Esophagus squamous epithelium (tissue), 5 donors: ENCODE data around the gene DNM3. TPM values are rescaled to one million over a fixed set of nuclear protein-coding genes. Genes with fewer than 3 reads are reported as not detected.

ENCODE experiments used
- DNase-seq: peaks from one replicate; lab custom pipeline; 2025; lab: John Stamatoyannopoulos, UW
- H3K27ac ChIP-seq, 4 donors: fragments of 200-600 bp; sonication (generic); one replicate each; pipeline ENCODE4 v1.5.1; 2016 to 2019; ENCODE audit warnings: mild to moderate bottlenecking in 1 of 4
- H3K27me3 ChIP-seq, 4 donors: fragments of 200-600 bp; sonication (generic); 1 replicate in 3 of 4; 2 replicates in 1 of 4; pipeline versions ENCODE4 v1.5.1 to v1.6.0; 2017 to 2021; ENCODE audit warnings: antibody characterized with exemption in 1 of 4
- H3K36me3 ChIP-seq, 3 donors: fragments of 200-600 bp; sonication (generic); one replicate each; pipeline ENCODE4 v1.5.1; 2016 to 2019
- H3K4me1 ChIP-seq, 3 donors: fragments of 200-600 bp; sonication (generic); one replicate each; pipeline ENCODE4 v1.5.1; 2017 to 2019
- H3K4me3 ChIP-seq, 4 donors: fragments of 200-600 bp; sonication (generic); 1 replicate in 3 of 4; 2 replicates in 1 of 4; pipeline ENCODE4 v1.5.1; 2016 to 2019; ENCODE audit warnings: mild to moderate bottlenecking in 2 of 4, moderate library complexity in 1 of 4
- H3K9me3 ChIP-seq, 3 donors: fragments of 200-600 bp; sonication (generic); one replicate each; pipeline ENCODE4 v1.5.1; 2016 to 2019
- POLR2A ChIP-seq, 4 donors: fragments of 450-650 bp; IDR thresholded peaks; one replicate each; pipeline ENCODE4 v1.6.1; 2017; ENCODE audit warnings: antibody characterized with exemption in 4 of 4, mild to moderate bottlenecking in 4 of 4, moderate library complexity in 3 of 4
- WGBS, 2 donors: methylation state at CpG; one replicate each; pipeline ENCODE4 v1.1.5; 2018; 5-methylcytosine and 5-hydroxymethylcytosine counted together
- intact Hi-C: fragments of 100-400 bp; cut with DNase I; formaldehyde crosslinking; loops from one replicate; pipeline ENCODE4 v1.15.0; 2022
- total RNA-seq, 4 donors: library from RNA; depleted of rRNA; stranded (reverse); fragments of >200 nt; gene quantifications; one replicate each; pipeline ENCODE4 v1.1.0, GENCODE V29; 2016
- TF ChIP-seq, protein P1 (sequence below), 6 experiments: fragments of 450-650 bp in 4 of 6; fragments of 200-600 bp in 2 of 6; sonication (generic) in 2 of 6; IDR thresholded peaks; one replicate each; pipeline ENCODE4 v1.5.1; 2016 to 2019; ENCODE audit warnings: antibody characterized with exemption in 6 of 6, mild to moderate bottlenecking in 4 of 6, moderate library complexity in 4 of 6
- donor health status: DM: yes; HTN: yes; CAD: no.

DNM3 gene
- total RNA-seq, 4 donors from 2014 or later, result 0.91 to 3.2 (median 1.8) TPM

DNA sequence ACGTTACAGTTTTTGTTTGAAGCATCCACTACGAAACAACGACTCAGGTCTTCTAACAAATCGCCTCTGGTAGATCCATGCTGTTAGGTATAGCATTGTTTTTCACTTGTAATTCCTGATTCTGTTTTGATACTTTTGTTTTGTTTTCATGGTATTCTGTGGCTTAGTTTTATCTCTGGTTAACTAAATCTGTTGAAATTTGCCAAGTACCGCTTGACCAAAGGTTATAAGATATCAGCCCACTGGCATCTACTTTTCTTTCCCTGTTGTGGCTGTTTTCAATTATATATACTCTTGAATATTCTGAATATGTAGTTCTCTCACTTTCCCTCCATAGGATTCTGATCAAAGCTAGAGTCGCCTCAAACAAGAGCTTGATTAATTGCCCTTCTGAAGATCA is 304.4 kb downstream of the DNM3 start:
- Histone ChIP-seq H3K36me3 (no peaks in the 10 kb centered on the region), H3K27me3 (no peaks in the 10 kb centered on the region), H3K27ac (peak overlapping the region; percentile 59 to 91 (median 84)), H3K4me1 (peaks cover 0 to 25% (median 13%) of the 10 kb centered on the region in 3 donors), H3K9me3 (no peaks in the 10 kb centered on the region), H3K4me3 (peak overlapping the region in 2 of 4 donors; percentile 50 to 66)
- DNase-seq, result no peak
- TF ChIP-seq POLR2A (IDR thresholded peaks at IDR 0.05), result no peak
- TF ChIP-seq, protein P1, sequence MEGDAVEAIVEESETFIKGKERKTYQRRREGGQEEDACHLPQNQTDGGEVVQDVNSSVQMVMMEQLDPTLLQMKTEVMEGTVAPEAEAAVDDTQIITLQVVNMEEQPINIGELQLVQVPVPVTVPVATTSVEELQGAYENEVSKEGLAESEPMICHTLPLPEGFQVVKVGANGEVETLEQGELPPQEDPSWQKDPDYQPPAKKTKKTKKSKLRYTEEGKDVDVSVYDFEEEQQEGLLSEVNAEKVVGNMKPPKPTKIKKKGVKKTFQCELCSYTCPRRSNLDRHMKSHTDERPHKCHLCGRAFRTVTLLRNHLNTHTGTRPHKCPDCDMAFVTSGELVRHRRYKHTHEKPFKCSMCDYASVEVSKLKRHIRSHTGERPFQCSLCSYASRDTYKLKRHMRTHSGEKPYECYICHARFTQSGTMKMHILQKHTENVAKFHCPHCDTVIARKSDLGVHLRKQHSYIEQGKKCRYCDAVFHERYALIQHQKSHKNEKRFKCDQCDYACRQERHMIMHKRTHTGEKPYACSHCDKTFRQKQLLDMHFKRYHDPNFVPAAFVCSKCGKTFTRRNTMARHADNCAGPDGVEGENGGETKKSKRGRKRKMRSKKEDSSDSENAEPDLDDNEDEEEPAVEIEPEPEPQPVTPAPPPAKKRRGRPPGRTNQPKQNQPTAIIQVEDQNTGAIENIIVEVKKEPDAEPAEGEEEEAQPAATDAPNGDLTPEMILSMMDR (IDR thresholded peaks at IDR 0.05), result no peak
- intact Hi-C loops, result no loop called here
- WGBS, 2 donors, result 54 to 69% methylated on average over 6 of the region's 6 CpGs

DNA sequence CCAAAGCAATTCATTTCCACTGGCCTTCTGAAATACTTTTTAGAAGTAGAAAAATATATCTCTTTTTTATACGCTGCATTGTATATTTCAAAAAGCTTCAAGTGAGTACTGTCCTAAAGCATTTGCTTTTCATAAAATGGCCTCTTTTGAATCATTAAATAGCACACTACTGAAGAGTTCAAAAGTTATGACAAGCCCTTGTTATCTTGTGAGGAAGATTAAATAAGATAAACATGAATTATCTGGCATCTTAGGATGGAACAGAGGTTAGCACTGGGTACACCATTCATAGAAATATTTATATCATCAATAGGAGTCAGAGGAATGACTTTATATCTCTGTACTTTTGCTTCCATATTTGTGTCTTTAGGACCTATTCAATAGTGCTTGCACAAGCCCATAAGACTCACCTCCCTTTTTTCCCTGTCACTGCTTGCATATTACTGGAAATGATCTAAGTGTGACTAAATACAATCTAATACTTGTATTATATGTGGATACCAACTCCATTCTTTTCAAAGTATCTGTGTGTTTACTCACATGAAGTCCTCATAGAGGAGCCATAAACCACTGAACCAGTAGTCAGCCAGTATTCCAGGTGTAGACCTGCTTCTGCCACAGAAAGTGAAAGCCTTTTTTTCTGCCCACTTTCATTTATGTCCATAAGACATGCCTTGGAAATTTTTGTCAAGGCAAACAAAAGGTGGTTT is 305.0 kb downstream of the DNM3 start:
- Histone ChIP-seq H3K9me3 (no peaks in the 10 kb centered on the region), H3K27me3 (no peaks in the 10 kb centered on the region), H3K36me3 (no peaks in the 10 kb centered on the region), H3K27ac (peak overlapping the region in 3 of 4 donors; percentile 81 to 91 (median 87)), H3K4me3 (no peak overlapping the region), H3K4me1 (peaks cover 0 to 25% (median 13%) of the 10 kb centered on the region in 3 donors)
- TF ChIP-seq POLR2A (IDR thresholded peaks at IDR 0.05), result no peak
- TF ChIP-seq, protein P1 (IDR thresholded peaks at IDR 0.05), result no peak
- WGBS, 2 donors, result 75 to 97% methylated on average over 1 of the region's 1 CpG
- intact Hi-C loops, result no loop called here
- DNase-seq, result no peak

DNA sequence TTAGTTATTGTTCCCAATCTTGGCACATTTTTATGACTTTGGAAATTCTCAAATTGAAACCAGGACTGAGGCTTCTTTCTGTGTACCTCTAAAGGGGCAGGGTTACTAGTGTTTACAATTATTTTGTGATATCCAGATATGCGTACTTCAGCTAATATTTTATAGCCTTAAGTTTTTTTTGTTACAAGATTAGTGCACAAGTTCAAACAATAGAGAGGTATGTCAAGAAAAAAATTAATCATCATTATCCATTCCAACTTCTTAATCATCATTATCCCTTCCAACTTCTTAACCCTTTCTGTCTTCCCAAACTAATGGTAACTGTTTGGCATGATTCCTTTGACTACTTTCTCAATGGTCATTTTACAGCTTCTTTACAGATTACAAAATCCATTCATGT is 306.2 kb downstream of the DNM3 start:
- no peaks in the 10 kb centered on the region for H3K27me3 ChIP-seq
- WGBS, 2 donors, result 34 to 38% methylated on average over 1 of the region's 1 CpG
- H3K27ac ChIP-seq, result peak overlapping the region in 2 of 4 donors; percentile 2 to 87
- H3K36me3 ChIP-seq, result no peaks in the 10 kb centered on the region
- H3K9me3 ChIP-seq, result no peaks in the 10 kb centered on the region
- H3K4me3 ChIP-seq, result no peak overlapping the region
- intact Hi-C loops, result no loop called here
- TF ChIP-seq, protein P1 (IDR thresholded peaks at IDR 0.05), result no peak
- no peak for TF ChIP-seq POLR2A (IDR thresholded peaks at IDR 0.05)
- no peak for DNase-seq
- H3K4me1 ChIP-seq, result peaks cover 0 to 25% (median 13%) of the 10 kb centered on the region in 3 donors

DNA sequence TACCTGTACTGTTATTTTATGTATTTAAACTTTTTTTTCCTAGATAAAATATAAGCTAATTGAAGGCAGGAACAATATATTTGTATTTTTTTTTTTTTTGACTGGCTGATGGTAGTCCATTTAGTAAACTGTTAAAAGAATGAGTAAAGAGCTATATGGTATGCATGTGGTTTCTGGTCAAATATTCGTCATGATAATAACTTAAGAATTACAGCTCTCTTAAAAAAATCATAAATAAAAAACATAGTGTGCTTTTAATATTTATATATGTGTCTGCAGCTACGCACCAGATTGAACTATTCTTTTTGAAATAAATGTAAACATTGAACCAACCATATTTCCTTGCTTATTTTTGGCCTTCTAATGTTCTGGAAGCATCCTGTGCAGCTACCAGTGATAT is 306.9 kb downstream of the DNM3 start:
- no peak overlapping the region for H3K27ac ChIP-seq
- intact Hi-C loops, result no loop called here
- H3K9me3 ChIP-seq, result no peaks in the 10 kb centered on the region
- TF ChIP-seq POLR2A (IDR thresholded peaks at IDR 0.05), result no peak
- TF ChIP-seq, protein P1 (IDR thresholded peaks at IDR 0.05), result no peak
- H3K36me3 ChIP-seq, result no peaks in the 10 kb centered on the region
- 62 to 84% methylated on average over 2 of the region's 2 CpGs for WGBS, 2 donors
- peaks cover 0 to 25% (median 13%) of the 10 kb centered on the region in 3 donors for H3K4me1 ChIP-seq
- H3K4me3 ChIP-seq, result no peak overlapping the region
- DNase-seq, result no peak
- H3K27me3 ChIP-seq, result no peaks in the 10 kb centered on the region

DNA sequence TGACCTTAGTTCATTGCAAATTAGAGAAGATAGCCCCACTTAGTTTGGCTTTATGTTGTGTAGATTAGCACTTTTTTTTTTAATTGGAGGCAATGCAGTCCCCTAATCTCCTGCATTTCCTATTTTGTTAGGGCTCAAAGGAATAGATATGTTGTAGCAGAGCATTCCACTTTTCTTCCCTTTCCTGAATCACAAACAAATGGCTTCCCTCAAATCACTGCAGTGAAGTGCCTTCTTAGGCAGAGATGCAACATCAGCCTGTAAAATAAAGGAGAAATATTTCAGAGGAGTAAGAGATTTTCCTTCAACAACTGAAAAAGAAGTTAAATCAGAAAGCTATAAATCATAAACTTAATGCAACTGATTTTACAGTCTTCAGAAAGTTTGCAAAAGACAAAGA is 307.4 kb downstream of the DNM3 start:
- Histone ChIP-seq H3K36me3 (no peaks in the 10 kb centered on the region), H3K4me1 (peaks cover 0 to 25% (median 13%) of the 10 kb centered on the region in 3 donors), H3K4me3 (no peak overlapping the region), H3K27ac (no peak overlapping the region), H3K9me3 (no peaks in the 10 kb centered on the region), H3K27me3 (no peaks in the 10 kb centered on the region)
- no peak for TF ChIP-seq POLR2A (IDR thresholded peaks at IDR 0.05)
- TF ChIP-seq, protein P1 (IDR thresholded peaks at IDR 0.05), result no peak
- DNase-seq, result no peak
- intact Hi-C loops, result no loop called here
